DOHH2 (cell line): Measurements from ENCODE around the gene INPP5F.

Experiments
- H3F3A ChIP-seq: fragments of 200-600 bp; sonication (generic), shearing (Covaris generic); 2 replicates; pipeline ENCODE4 v1.6.0; 2016; ENCODE audit warnings: antibody characterized with exemption, mild to moderate bottlenecking; ENCODE audit not compliant: control insufficient read depth, insufficient read depth
- H3K27ac ChIP-seq: fragments of 200-600 bp; sonication (generic); 2 replicates; pipeline ENCODE4 v1.5.1; 2014; ENCODE audit warnings: low read depth, mild to moderate bottlenecking, low read length, moderate library complexity
- H3K27me3 ChIP-seq: fragments of 200-600 bp; sonication (generic); 2 replicates; pipeline ENCODE4 v1.6.1; 2014; ENCODE audit warnings: mild to moderate bottlenecking, low read length, mixed read lengths; ENCODE audit not compliant: control insufficient read depth
- H3K36me3 ChIP-seq: fragments of 200-600 bp; sonication (generic); 2 replicates; pipeline ENCODE4 v1.6.1; 2014; ENCODE audit warnings: mild to moderate bottlenecking, low read length, moderate library complexity, mixed read lengths; ENCODE audit not compliant: control insufficient read depth
- H3K4me1 ChIP-seq: fragments of 200-600 bp; sonication (generic); 2 replicates; pipeline ENCODE4 v1.6.1; 2014; ENCODE audit warnings: mild to moderate bottlenecking, low read length, mixed read lengths; ENCODE audit not compliant: control insufficient read depth
- H3K4me2 ChIP-seq: fragments of 200-600 bp; sonication (generic); 2 replicates; pipeline ENCODE4 v1.6.0; 2014; ENCODE audit warnings: mild to moderate bottlenecking, low read length, moderate library complexity
- H3K4me3 ChIP-seq: fragments of 200-600 bp; sonication (generic); 2 replicates; pipeline ENCODE4 v1.5.1; 2014; ENCODE audit warnings: mild to moderate bottlenecking, low read length, mixed read lengths
- H3K79me2 ChIP-seq: fragments of 200-600 bp; sonication (generic); 2 replicates; pipeline ENCODE4 v1.6.1; 2014; ENCODE audit warnings: mild to moderate bottlenecking, low read length, mixed read lengths; ENCODE audit not compliant: control insufficient read depth
- H3K9me2 ChIP-seq: fragments of 200-600 bp; sonication (generic); replicated peaks from 2 replicates; pipeline ENCODE4 v1.6.1; 2014; ENCODE audit warnings: mild to moderate bottlenecking, low read length, mixed read lengths; ENCODE audit not compliant: control insufficient read depth
- H3K9me3 ChIP-seq: fragments of 200-600 bp; sonication (generic); 2 replicates; pipeline ENCODE4 v1.6.1; 2014; ENCODE audit warnings: antibody characterized with exemption, low read length, mixed read lengths; ENCODE audit not compliant: control insufficient read depth, insufficient read depth
- H4K20me1 ChIP-seq: fragments of 200-600 bp; sonication (generic); 2 replicates; pipeline ENCODE4 v1.6.0; 2014; ENCODE audit warnings: low read depth, mild to moderate bottlenecking, antibody characterized with exemption, low read length, moderate library complexity; ENCODE audit not compliant: control insufficient read depth, insufficient read depth
- CTCF ChIP-seq: fragments of 200-600 bp; sonication (generic); IDR thresholded peaks from one replicate; pipeline ENCODE4 v1.5.1; 2014; ENCODE audit warnings: antibody characterized with exemption, mild to moderate bottlenecking, low read depth, low read length; ENCODE audit not compliant: poor library complexity, severe bottlenecking
- EZH2phosphoT487 ChIP-seq: fragments of 200-600 bp; sonication (generic); IDR thresholded peaks from 2 replicates; pipeline ENCODE4 v1.6.1; 2017; ENCODE audit warnings: borderline replicate concordance, mild to moderate bottlenecking, antibody characterized with exemption, low read length, moderate library complexity, mixed read lengths

Gene INPP5F

DNA sequence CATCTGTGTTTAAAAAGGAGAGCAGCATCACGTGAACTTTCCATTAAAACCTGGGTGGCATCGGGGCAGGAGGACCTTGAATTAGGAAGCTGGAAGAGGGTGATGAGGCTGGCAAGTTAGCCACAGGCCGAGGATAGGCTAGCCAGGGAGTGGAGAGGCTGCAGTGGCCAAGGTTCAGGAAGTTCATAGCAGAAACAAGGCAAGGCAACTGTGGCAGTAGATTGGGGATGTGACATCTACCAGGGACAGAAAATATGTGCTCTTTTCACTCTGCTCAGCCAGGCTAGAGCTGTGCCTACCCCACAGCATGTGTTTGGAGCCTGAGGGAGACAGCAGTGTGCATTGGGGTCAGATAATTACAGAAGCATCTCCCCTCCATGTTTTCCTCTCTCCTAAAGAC is 2.2 kb upstream of the INPP5F start:
- Histone ChIP-seq H3K4me1 (peaks cover 42% of the 10 kb centered on the region), H3K9me3 (no peaks in the 10 kb centered on the region), H3K27me3 (no peaks in the 10 kb centered on the region), H3K36me3 (no peaks in the 10 kb centered on the region), H3K4me3 (no peak overlapping the region), H3K27ac (no peak overlapping the region), H4K20me1 (no peaks in the 10 kb centered on the region), H3K79me2 (peaks cover 23% of the 10 kb centered on the region), H3K4me2 (peak overlapping the region; percentile 99), H3K9me2 (no peaks in the 10 kb centered on the region), H3F3A (peaks cover 17% of the 10 kb centered on the region)
- TF ChIP-seq EZH2phosphoT487 (no peak), CTCF (no peak)

DNA sequence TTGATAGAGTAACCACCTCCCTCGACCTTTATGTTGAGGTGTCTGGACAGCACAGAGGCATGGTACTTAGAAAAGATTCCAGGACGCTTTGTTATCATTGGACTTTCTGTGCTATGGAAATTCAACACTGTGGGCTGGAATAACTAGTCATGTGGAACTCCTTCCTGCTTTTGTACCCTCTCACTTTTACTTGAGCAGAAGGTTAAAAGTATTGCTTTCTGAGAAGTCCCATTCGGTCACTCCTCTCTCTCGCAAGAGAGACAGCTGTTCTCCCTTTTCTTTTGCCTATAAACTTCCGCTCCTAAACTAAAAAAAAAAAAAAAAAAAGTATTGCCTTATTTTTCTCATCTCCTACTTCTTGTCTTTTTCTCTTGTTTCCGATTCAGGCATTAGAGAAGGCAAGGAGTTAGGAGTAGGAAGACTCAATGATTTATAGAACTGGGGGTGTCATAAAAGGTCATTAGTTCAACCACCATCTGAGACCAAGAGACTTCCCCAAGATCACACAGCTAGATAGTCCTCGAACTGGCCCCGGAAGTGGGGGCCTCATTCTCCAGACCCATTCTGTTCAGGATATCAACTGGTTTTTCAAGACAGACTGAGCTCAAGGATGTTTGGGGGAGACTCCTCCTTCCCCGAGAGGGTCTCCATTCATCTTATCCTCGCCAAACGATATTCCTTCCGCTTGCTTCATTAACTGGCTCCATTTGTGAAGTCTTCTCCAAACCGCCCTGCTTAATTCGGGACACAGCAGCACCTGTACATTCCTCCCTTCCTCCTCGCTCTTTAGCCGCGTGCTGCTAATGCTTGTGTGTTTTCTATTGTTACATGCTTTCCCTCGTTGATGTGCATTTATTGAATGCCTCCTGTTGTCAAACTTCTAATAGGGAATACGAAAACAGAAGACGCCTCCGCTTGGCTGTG is 995 bp upstream of the INPP5F start:
- no peaks in the 10 kb centered on the region for H4K20me1 ChIP-seq
- H3K79me2 ChIP-seq, result peaks cover 31% of the 10 kb centered on the region
- H3K27ac ChIP-seq, result peak overlapping the region; percentile 64
- H3K9me3 ChIP-seq, result no peaks in the 10 kb centered on the region
- H3K4me3 ChIP-seq, result peak overlapping the region; percentile 94
- no peaks in the 10 kb centered on the region for H3K27me3 ChIP-seq
- no peaks in the 10 kb centered on the region for H3K9me2 ChIP-seq
- peak overlapping the region; percentile 99 for H3K4me2 ChIP-seq
- H3F3A ChIP-seq, result peaks cover 17% of the 10 kb centered on the region
- H3K36me3 ChIP-seq, result no peaks in the 10 kb centered on the region
- H3K4me1 ChIP-seq, result peaks cover 44% of the 10 kb centered on the region
- TF ChIP-seq EZH2phosphoT487 (no peak), CTCF (no peak)

GRCh38 chr10:119725517-119725827 is 378 bp upstream of the INPP5F start:
- Histone ChIP-seq H4K20me1 (no peaks in the 10 kb centered on the region), H3K4me3 (peak overlapping the region; percentile 94), H3K9me2 (no peaks in the 10 kb centered on the region), H3K27me3 (no peaks in the 10 kb centered on the region), H3K9me3 (no peaks in the 10 kb centered on the region), H3K4me1 (peaks cover 44% of the 10 kb centered on the region), H3K79me2 (peaks cover 31% of the 10 kb centered on the region), H3K36me3 (no peaks in the 10 kb centered on the region), H3K4me2 (peak overlapping the region; percentile 99), H3K27ac (peak overlapping the region; percentile 64), H3F3A (peaks cover 17% of the 10 kb centered on the region)
- TF ChIP-seq CTCF (no peak), EZH2phosphoT487 (no peak)
